Measurements from ENCODE around the gene SERPINH1. TPM values are rescaled to one million over a fixed set of nuclear protein-coding genes. Genes with fewer than 3 reads are reported as not detected.

Gene SERPINH1
- total and polyA plus RNA-seq, 2 of the 13 experiments (the other 11 are each of a cell fraction or from before 2014, with no cell fraction given) = 83.6 to 83.8 TPM

GRCh38 chr11:75562048-75562835 lies at the start of gene SERPINH1 (continued):
- no peak for TF ChIP-seq CSRNP1 (CRISPR knock-in tag; IDR thresholded peaks at IDR 0.05)
- TF ChIP-seq ZNF609 (CRISPR knock-in tag; IDR thresholded peaks at IDR 0.05; ENCODE audit: borderline replicate concordance) = no peak
- no peak for TF ChIP-seq ZBTB34 (CRISPR knock-in tag; IDR thresholded peaks at IDR 0.05)
- TF ChIP-seq ZHX1 (CRISPR knock-in tag; IDR thresholded peaks at IDR 0.05; ENCODE audit: low read depth) = no peak
- no peak for TF ChIP-seq ZBTB8A (CRISPR knock-in tag; IDR thresholded peaks at IDR 0.05; ENCODE audit: borderline replicate concordance, low read depth)
- TF ChIP-seq SRSF9 (IDR thresholded peaks at IDR 0.05; ENCODE audit: borderline replicate concordance, insufficient read depth, low read depth, low read length, poor library complexity, severe bottlenecking) = no peak
- no peak for TF ChIP-seq RAD51 (IDR thresholded peaks at IDR 0.05; ENCODE audit: borderline replicate concordance)
- TF ChIP-seq BHLHE40 (IDR thresholded peaks at IDR 0.05; ENCODE audit: low read length) = no peak
- TF ChIP-seq NFIB (CRISPR knock-in tag; IDR thresholded peaks at IDR 0.05; ENCODE audit: borderline replicate concordance) = no peak
- TF ChIP-seq RFX5 (IDR thresholded peaks at IDR 0.05; ENCODE audit: low read depth, low read length) = no peak
- no peak for TF ChIP-seq ZEB1 (IDR thresholded peaks at IDR 0.05; ENCODE audit: insufficient replicate concordance, low read depth)
- TF ChIP-seq ARID4A (CRISPR knock-in tag; IDR thresholded peaks at IDR 0.05; ENCODE audit: borderline replicate concordance) = peak; percentile 62; the same call in 1 of the 2 replicates

All from HepG2 (cell line).